ENCODE measurements around the gene DCN.
"Not testable (repeated sequence)": the region's sequence is repeated elsewhere in the genome, so short reads cannot be mapped to it uniquely, and the experiment has no call there.

The DCN gene, protein sequence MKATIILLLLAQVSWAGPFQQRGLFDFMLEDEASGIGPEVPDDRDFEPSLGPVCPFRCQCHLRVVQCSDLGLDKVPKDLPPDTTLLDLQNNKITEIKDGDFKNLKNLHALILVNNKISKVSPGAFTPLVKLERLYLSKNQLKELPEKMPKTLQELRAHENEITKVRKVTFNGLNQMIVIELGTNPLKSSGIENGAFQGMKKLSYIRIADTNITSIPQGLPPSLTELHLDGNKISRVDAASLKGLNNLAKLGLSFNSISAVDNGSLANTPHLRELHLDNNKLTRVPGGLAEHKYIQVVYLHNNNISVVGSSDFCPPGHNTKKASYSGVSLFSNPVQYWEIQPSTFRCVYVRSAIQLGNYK

DNA sequence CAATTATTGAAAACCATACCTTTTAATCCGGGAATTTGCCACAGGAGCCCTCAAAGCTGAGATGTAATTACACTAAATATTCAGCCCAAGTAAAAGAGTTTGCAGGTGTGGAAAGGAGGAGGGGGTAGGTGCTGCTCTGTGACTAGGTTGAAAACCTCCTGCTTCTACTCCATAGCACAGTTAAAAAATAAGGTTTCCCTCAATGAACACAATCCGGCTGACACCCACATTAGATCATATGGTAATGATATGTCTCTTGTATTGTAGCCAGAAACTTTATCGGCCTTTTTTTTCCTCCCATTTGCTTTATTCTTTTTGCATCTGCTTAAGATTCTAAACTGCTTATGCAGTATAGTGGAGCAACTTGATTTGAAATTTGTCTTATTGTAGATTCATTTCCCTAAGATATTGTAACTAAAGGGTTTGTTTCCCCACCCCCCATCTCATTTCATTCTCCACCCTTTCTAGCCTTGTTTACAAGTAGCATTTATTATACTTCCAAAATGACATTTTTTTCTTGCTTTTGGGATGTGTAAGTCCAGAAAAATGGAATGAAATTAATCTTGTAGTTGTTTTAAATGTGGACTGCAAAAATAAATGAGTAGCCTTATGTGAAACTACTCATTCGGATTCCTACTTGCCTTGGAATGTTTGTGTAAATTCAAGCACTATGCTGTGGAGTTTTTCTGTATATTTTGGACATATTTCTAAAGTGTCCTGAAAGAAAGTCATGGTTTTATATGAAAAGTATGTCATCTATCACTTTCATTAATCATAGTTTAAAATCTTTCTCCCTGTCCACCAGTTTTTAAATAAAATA lies at the start of gene DCN:
DCN (minus strand) TSS at position 182 of the 820 bp plus-strand sequence. CDS start 4,265 bp downstream, outside the sequence.
- Mint-ChIP-seq H3K4me1 (ENCODE audit: low read depth) (no peaks in the 10 kb centered on the region), H3K9me3 (no peaks in the 10 kb centered on the region), H3K27me3 (no peaks in the 10 kb centered on the region), H3K36me3 (ENCODE audit: low read depth) (no peaks in the 10 kb centered on the region), H3K27ac (no peak within 1 kb of the TSS), H3K4me3 (no peak within 1 kb of the TSS)
- intact Hi-C loops (cut with micrococcal nuclease) = no loop called here

DNA sequence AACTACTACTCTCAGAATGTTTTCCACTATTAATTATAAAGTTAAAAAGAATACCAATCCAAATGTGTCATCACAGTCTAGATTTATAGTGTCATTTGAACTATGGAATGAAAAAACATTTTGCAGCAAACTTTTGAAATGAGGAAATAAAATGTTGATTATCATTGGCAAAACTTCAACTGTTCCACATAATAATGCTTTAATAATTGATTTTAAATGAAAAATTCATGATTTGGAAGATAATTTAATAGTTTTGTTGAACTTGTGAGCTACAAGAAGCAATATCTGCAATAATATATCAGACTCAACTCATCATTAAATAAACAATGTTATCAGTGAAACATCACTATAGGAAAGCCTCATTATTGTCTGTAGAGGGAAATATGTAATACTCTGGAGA lies 48.2 kb upstream of the DCN start:
- intact Hi-C loops (cut with micrococcal nuclease) = no loop called here
- H3K4me3 Mint-ChIP-seq = no peak overlapping the region
- no peak overlapping the region for H3K27ac Mint-ChIP-seq
- no peaks in the 10 kb centered on the region for H3K27me3 Mint-ChIP-seq
- no peaks in the 10 kb centered on the region for H3K9me3 Mint-ChIP-seq
- H3K36me3 Mint-ChIP-seq (ENCODE audit: low read depth) = no peaks in the 10 kb centered on the region
- H3K4me1 Mint-ChIP-seq (ENCODE audit: low read depth) = no peaks in the 10 kb centered on the region

DNA sequence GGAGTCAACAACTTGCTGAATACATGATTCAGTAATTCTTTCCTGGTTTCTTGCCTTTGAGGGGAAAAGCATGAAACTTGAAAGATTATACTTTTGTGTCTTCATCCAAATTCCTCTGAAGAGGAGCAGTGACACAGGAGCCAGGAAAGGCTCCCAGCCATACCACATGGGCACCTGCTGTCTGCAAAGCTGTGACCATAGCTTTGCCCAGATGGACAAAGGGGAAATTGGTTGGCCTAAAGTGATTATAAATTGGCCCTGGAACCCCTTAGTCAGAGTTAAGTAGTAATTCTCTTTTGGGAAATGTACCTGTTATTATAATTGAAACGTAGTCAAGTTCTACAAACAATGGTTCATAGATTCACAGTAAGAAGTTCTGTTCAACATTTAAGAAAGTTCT lies 44.3 kb upstream of the DCN start:
- intact Hi-C loops (cut with micrococcal nuclease) = no loop called here
- H3K36me3 Mint-ChIP-seq (ENCODE audit: low read depth) = no peaks in the 10 kb centered on the region
- no peaks in the 10 kb centered on the region for H3K4me1 Mint-ChIP-seq (ENCODE audit: low read depth)
- H3K27me3 Mint-ChIP-seq = no peaks in the 10 kb centered on the region
- no peaks in the 10 kb centered on the region for H3K9me3 Mint-ChIP-seq
- H3K27ac Mint-ChIP-seq = no peak overlapping the region
- no peak overlapping the region for H3K4me3 Mint-ChIP-seq

DNA sequence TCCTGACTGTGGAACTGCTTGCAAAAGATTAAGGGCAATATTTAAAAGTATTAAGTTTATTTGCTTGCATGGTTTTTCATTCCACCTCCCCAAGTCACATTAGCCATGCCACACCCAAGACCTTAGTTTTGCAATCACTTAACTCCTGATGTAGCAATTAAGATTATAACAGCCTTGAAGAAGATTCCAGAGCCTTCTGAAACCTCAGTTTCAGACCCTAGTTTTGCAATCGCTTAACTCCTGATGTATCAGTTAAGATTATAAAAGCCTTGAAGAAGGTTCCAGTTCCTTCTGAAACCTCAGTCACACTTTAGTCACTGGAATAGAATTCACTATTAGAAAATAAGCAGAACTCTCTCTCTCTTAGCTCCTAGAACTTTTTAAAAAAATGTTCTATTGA lies 42.7 kb upstream of the DCN start:
- Mint-ChIP-seq H3K4me3 (no peak overlapping the region), H3K9me3 (no peaks in the 10 kb centered on the region), H3K27ac (no peak overlapping the region), H3K36me3 (ENCODE audit: low read depth) (no peaks in the 10 kb centered on the region), H3K27me3 (no peaks in the 10 kb centered on the region), H3K4me1 (ENCODE audit: low read depth) (no peaks in the 10 kb centered on the region)
- intact Hi-C loops (cut with micrococcal nuclease) = no loop called here

DNA sequence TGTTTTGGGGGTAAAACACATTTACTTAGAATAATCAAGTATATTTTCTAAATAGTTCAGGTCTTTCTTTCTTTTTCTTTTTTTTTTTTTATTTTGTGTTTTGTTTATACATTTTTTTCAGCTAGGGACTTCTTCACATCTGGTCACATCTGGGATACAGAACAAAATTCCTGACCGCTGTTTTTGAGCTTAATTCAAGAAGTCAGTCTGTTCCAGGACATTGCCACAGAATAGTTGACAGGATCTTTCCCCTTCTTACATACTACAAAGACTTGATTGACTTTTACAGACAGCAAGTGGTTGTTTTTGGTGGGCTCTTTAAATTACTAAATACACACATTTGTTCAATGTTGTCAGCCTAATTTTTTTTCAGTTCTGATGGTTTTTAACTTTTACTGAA lies 41.8 kb upstream of the DCN start:
- H3K4me3 Mint-ChIP-seq = no peak overlapping the region
- no peak overlapping the region for H3K27ac Mint-ChIP-seq
- H3K36me3 Mint-ChIP-seq (ENCODE audit: low read depth) = no peaks in the 10 kb centered on the region
- intact Hi-C loops (cut with micrococcal nuclease) = no loop called here
- no peaks in the 10 kb centered on the region for H3K27me3 Mint-ChIP-seq
- no peaks in the 10 kb centered on the region for H3K9me3 Mint-ChIP-seq
- no peaks in the 10 kb centered on the region for H3K4me1 Mint-ChIP-seq (ENCODE audit: low read depth)

DNA sequence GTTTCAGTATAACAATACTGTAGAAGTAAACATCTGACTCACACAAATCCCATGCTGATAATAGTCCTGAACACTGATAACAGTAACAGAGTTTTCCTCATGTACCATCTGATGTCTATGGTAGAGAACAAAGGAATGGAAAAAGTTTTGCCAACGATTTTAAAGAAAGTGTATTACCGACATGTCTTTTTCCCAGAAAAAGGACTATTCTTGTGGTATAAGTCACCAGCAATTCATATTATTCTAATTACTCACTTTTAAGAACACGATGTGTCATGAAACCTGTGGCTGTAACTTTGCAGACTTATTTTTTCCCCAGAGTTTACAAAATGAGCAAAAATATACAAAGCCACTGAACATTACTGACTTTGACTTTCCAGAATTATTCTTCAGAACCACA lies 40.1 kb upstream of the DCN start:
- Mint-ChIP-seq H3K4me1 (ENCODE audit: low read depth) (no peaks in the 10 kb centered on the region), H3K9me3 (no peaks in the 10 kb centered on the region), H3K36me3 (ENCODE audit: low read depth) (no peaks in the 10 kb centered on the region), H3K4me3 (no peak overlapping the region), H3K27me3 (no peaks in the 10 kb centered on the region), H3K27ac (no peak overlapping the region)
- intact Hi-C loops (cut with micrococcal nuclease) = no loop called here

DNA sequence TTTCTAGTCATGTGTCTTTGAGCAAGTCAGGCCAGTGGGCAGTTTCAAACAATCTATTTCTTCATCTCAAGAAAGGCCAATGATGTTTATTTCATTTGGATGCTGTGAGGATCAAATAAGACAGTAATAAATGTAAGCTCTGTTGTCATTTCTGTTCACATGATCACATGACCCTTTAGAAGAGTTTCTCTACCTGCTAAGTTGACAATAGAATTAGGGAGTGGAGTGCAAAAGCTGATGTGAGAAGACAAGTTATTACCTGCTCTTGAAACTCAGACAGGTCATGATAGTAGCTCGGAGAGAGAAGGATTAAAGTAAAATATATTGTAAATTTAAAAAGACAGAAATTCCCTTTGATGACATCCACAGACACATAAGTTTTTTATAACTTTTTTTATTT lies 37.3 kb upstream of the DCN start:
- no peaks in the 10 kb centered on the region for H3K9me3 Mint-ChIP-seq
- H3K36me3 Mint-ChIP-seq (ENCODE audit: low read depth) = no peaks in the 10 kb centered on the region
- intact Hi-C loops (cut with micrococcal nuclease) = no loop called here
- H3K27ac Mint-ChIP-seq = no peak overlapping the region
- H3K4me3 Mint-ChIP-seq = no peak overlapping the region
- no peaks in the 10 kb centered on the region for H3K4me1 Mint-ChIP-seq (ENCODE audit: low read depth)
- H3K27me3 Mint-ChIP-seq = no peaks in the 10 kb centered on the region

DNA sequence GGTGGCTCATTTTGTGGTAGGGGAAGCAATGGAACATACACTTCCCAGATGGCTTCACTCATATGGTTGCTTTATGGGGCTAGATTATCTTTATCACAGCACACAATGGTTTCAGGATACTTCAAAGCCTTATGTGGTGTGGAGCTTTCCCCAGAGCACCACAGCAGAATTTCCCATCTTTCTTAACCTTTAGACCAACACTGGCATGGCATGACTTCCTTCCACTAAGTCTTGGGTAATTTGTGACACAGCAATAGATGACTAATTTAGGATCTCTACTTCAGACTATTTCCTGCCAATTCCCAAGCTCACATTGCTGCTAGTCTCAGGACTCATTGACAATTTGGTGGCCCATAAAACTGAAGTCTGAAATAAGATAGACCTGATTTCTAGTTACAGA lies 36.9 kb upstream of the DCN start:
- H3K27me3 Mint-ChIP-seq = no peaks in the 10 kb centered on the region
- H3K4me1 Mint-ChIP-seq (ENCODE audit: low read depth) = no peaks in the 10 kb centered on the region
- H3K27ac Mint-ChIP-seq = no peak overlapping the region
- intact Hi-C loops (cut with micrococcal nuclease) = no loop called here
- H3K4me3 Mint-ChIP-seq = no peak overlapping the region
- H3K9me3 Mint-ChIP-seq = peaks cover under 1% of the 10 kb centered on the region
- no peaks in the 10 kb centered on the region for H3K36me3 Mint-ChIP-seq (ENCODE audit: low read depth)

DNA sequence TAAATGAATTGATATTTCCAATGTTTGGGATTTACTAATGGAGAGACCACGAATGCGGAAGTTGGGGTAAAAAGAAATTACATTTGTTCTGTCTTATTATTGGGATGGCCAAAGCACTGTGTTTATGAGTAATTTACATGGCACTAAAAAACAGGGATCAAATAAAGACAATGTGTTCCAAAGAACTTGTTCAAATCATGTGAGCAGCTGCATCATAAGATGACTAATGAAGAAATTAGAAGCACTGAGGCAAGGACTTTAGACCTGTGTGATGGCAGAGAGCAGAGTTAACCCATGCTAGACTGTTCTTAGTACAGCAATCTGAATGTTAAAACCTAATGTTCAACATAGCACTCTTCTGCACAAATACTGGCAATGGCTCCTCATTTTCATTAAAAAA lies 34.3 kb upstream of the DCN start:
- Mint-ChIP-seq H3K9me3 (peaks cover 15% of the 10 kb centered on the region), H3K36me3 (ENCODE audit: low read depth) (no peaks in the 10 kb centered on the region), H3K27me3 (no peaks in the 10 kb centered on the region), H3K4me3 (no peak overlapping the region), H3K27ac (no peak overlapping the region), H3K4me1 (ENCODE audit: low read depth) (no peaks in the 10 kb centered on the region)
- intact Hi-C loops (cut with micrococcal nuclease) = no loop called here

DNA sequence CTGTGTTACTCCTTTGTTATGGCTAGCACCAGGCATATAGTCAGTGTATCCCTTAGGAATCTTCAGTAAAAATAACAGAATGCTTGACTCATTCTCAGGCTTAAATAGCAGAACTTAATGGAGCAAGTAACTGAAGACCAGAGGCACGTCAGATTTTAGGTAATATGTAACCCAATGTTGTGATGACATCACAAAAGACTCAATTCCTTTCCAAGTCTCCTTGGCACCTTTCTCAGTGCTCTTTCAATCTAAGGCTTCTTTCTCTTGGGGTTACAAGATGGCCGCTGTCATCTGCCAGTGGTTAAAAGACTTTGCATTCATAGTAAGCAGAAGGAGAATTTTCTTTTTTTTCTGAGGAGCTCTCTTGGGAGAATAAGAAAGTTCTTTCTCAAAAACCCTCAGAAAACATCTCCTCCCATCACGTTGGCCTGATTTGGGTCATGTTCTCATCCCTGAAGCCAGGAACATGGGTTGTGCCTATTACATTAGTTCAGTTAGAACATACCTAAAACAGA lies 33.4 kb upstream of the DCN start:
- Mint-ChIP-seq H3K9me3 (peaks cover 15% of the 10 kb centered on the region), H3K4me1 (ENCODE audit: low read depth) (no peaks in the 10 kb centered on the region), H3K27me3 (no peaks in the 10 kb centered on the region), H3K36me3 (ENCODE audit: low read depth) (no peaks in the 10 kb centered on the region), H3K27ac (no peak overlapping the region), H3K4me3 (no peak overlapping the region)
- intact Hi-C loops (cut with micrococcal nuclease) = no loop called here

DNA sequence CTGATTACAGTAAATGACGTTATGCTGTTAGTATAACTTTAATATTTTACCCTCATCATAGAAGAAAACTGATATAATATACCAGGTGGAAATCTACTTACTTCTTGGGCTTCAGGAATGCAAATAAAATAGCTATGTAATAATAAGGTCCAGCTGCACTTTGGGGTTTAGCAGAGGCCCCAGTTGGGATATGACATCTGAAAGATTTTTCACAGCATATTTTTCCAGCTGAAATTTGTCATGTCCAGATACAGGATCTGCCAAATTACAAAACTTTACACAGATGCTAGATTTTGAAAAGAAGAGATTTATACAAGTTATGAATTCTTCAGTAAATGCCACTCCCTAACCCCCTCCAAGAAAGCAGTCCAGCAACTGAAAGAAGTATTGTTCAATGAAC lies 29.2 kb upstream of the DCN start:
- Mint-ChIP-seq H3K4me1 (ENCODE audit: low read depth) (no peaks in the 10 kb centered on the region), H3K4me3 (no peak overlapping the region), H3K36me3 (ENCODE audit: low read depth) (no peaks in the 10 kb centered on the region), H3K27me3 (no peaks in the 10 kb centered on the region), H3K27ac (no peak overlapping the region), H3K9me3 (peaks cover 15% of the 10 kb centered on the region)
- intact Hi-C loops (cut with micrococcal nuclease) = no loop called here

DNA sequence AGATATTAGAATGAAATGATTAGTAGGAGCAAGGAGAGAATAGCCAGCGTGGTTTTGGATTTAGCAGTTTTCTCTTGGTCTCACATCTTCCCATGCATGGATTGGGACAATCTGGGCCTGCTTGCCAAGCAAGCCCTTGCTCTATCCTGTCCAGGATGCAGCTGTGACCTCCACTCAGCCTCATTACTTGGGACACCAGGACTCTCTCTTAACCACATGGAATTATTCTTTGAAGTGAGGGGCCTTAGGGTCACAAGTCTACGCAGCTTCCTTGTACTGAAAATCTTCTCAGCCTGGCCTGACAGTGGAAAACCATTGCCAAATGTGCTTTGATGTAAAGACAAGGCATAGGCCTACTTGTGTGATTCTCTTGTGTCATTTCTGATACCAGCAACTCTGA lies 28.0 kb upstream of the DCN start:
- H3K9me3 Mint-ChIP-seq = peaks cover 15% of the 10 kb centered on the region
- no peaks in the 10 kb centered on the region for H3K36me3 Mint-ChIP-seq (ENCODE audit: low read depth)
- intact Hi-C loops (cut with micrococcal nuclease) = no loop called here
- no peaks in the 10 kb centered on the region for H3K27me3 Mint-ChIP-seq
- H3K27ac Mint-ChIP-seq = no peak overlapping the region
- no peaks in the 10 kb centered on the region for H3K4me1 Mint-ChIP-seq (ENCODE audit: low read depth)
- no peak overlapping the region for H3K4me3 Mint-ChIP-seq

DNA sequence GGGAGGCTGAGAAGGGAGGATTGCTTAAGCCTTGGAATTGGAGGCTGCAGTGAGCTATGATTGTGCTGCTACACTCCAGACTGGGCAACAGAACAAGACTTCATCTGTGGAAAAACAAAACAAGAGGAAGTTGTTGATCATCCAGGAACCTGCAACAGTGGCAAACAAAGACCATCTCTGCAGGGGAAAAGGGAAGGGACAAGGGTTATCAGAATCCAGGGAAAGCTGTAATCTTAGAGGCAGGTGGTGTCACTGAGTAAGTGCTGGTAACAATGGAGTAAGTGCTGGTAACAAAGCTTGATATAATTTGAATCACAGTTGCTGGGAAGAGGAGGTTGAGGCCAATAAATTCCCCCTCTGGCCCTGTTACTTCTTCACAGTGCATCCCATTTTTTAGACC lies 27.5 kb upstream of the DCN start:
- no peaks in the 10 kb centered on the region for H3K36me3 Mint-ChIP-seq (ENCODE audit: low read depth)
- no peak overlapping the region for H3K4me3 Mint-ChIP-seq
- no peaks in the 10 kb centered on the region for H3K4me1 Mint-ChIP-seq (ENCODE audit: low read depth)
- intact Hi-C loops (cut with micrococcal nuclease) = no loop called here
- no peak overlapping the region for H3K27ac Mint-ChIP-seq
- peaks cover 15% of the 10 kb centered on the region for H3K9me3 Mint-ChIP-seq
- no peaks in the 10 kb centered on the region for H3K27me3 Mint-ChIP-seq

DNA sequence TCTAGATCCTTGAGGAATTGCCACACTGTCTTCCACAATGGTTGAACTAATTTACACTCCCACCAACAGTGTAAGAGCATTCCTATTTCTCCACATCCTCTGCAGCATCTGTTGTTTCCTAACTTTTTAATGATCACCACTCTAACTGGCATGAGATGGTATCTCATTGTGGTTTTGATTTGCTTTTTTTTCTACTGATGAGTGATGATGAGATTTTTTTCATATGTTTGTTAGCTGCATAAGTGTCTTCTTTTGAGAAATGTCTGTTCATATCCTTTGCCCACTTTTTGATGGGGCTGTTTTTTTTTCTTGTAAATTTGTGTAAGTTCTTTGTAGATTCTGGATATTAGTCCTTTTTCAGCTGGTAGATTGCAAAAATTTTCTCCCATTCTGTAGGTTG lies 24.7 kb upstream of the DCN start:
- intact Hi-C loops (cut with micrococcal nuclease); H3K36me3 Mint-ChIP-seq (ENCODE audit: low read depth); H3K4me1 Mint-ChIP-seq (ENCODE audit: low read depth); H3K27me3 Mint-ChIP-seq; H3K4me3 Mint-ChIP-seq; H3K27ac Mint-ChIP-seq; H3K9me3 Mint-ChIP-seq: not testable (repeated sequence)
